Fibroblast of skin of back (primary cell): ENCODE measurements around the gene ZNF594.
"Not testable (repeated sequence)": the region's sequence is repeated elsewhere in the genome, so short reads cannot be mapped to it uniquely, and the experiment has no call there.

ENCODE experiments used
- DNase-seq: peaks from one replicate; pipeline ENCODE4 v3.0.0-alpha.2; 2013

Gene ZNF594

DNA sequence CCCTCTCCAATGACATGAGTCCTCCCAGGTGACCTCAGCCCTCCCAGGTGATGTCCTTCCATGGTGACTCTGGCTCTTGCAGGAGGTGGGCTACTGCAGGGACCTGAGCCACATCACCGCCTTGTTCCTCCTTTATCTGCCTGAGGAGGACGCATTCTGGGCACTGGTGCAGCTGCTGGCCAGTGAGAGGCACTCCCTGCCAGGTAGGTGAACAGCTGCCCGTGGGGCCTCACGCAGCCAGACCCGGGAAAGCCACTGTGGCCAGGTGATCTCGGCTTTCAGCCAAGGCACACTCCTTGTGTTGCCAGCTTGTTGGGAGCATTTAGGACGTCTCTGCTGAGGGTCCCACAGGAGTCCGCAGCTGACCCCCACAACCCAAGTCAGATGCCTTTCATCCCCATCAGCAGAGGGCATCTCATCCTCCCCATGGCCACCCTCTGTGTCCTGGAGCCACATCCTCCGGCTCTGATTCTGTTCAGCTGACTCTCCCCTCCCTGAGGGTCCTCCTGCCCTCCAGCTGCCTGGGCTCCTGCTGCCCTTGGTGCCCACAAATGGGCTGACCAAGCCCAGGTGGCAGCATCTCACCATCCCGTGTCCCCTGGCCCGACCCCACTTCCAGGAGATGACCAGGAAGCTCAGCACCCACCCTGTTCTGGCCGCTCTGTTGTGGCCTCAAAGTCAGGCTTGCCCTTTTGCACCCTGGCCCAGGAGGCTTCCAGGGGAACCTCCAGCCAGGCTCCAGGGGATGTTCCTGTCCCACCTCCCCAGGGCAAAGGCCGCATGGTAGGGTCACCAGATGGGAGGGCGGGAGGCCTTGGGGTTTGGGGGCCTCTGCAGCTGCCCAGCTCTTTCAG, 55.7 kb downstream of the ZNF594 start:
- DNase-seq = no peak

- not testable (repeated sequence) for DNase-seq
These were observed 56.4 kb downstream of the ZNF594 start for GRCh38 chr17:5135131-5135712.

GRCh38 chr17:5134571-5134970, 57.1 kb downstream of the ZNF594 start:
- DNase-seq = not testable (repeated sequence)

GRCh38 chr17:5133961-5134360, 57.7 kb downstream of the ZNF594 start:
- not testable (repeated sequence) for DNase-seq

- DNase-seq = no peak
These were observed 58.4 kb downstream of the ZNF594 start for GRCh38 chr17:5133311-5133710.

DNA sequence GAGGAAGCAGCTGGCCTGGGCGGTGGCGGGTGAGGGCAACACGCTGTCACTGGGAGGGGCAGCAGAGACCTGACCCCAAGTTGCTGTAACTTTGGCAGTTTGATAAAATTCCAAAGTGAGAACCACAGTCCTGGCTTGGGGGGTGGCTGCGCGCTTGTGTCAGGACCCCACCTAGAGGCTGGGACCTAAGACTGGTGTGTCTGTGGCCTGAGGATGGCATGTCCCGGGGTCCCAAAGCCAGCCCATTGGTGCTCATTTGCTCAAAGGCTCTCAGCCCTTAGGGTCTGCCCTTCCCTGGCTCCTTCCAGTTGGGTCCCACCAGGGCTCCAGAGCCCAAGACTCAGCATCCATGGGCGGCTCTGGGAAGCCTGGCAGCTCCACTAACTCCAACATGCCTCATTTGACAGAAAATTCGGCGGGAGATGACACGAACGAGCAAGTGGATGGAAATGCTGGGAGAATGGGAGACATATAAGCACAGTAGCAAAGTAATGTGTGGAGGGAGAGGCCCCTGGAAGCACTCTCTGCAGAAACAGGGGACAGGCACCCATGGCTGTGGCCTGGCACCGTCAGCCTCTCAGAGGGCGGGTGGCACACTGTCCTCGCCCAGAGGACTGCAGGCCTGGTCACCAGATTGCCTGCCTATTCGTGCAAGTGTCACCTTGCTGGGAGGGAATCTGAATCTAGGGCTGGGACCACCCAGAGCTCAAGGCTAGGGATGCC, 59.0 kb downstream of the ZNF594 start:
- not testable (repeated sequence) for DNase-seq

DNA sequence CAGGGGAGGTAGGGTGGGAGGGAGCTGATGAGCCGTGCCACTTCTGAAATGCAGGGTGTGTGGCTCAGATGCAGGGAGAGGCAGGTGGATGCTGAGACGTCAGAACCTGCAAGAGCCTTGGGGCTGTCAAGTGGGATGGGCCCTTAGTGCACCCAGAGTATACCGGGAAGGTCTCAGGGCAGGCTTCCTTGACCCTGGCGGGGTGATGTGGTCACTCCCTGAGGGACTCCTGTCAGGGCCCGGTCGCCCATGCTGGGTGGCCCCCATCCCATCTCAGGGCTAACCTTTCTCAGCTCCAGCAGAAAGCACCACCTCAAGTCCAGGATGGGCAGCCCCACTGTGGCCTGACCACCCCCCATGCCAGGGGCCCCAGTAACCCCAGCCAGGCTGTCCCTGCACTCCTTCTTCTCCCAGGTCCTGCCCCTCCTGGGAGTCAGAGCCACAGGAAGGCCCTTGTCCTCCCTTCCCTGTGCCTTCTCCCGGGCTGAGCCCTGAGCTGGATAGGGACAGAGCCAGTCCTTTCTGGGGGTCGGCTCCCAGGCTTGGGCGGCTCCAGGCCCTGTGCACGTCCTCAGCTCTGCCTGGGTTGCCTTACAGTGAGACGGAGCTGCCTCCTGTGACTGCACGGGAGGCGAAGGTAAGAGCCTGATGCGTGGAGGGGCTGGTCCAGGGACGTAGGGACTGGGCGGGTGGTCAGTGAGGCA, 59.7 kb downstream of the ZNF594 start:
- not testable (repeated sequence) for DNase-seq

GRCh38 chr17:5131146-5131715, 60.4 kb downstream of the ZNF594 start:
- no peak for DNase-seq

- not testable (repeated sequence) for DNase-seq
These were observed 61.0 kb downstream of the ZNF594 start for GRCh38 chr17:5130687-5131086.

- DNase-seq = not testable (repeated sequence)
These were observed 61.4 kb downstream of the ZNF594 start for GRCh38 chr17:5130261-5130660.

GRCh38 chr17:5129770-5130169, 61.9 kb downstream of the ZNF594 start:
- DNase-seq = not testable (repeated sequence)
